Hepatocyte (in vitro differentiated cells): ENCODE results near the gene GRIK4.

Experiments
- CTCF ChIP-seq: fragments of 200-600 bp; sonication (generic); IDR thresholded peaks from 2 replicates; pipeline ENCODE4 v1.5.1; 2016; ENCODE audit warnings: antibody characterized with exemption, mild to moderate bottlenecking; ENCODE audit not compliant: poor library complexity
- EZH2 ChIP-seq: fragments of 200-600 bp; sonication (generic); IDR thresholded peaks from 2 replicates; pipeline ENCODE4 v1.6.1; 2016; ENCODE audit warnings: antibody characterized with exemption, mild to moderate bottlenecking, borderline replicate concordance
- EZH2phosphoT487 ChIP-seq: fragments of 200-600 bp; sonication (generic); IDR thresholded peaks from one replicate; pipeline ENCODE4 v1.6.1; 2018; ENCODE audit warnings: antibody characterized with exemption, mild to moderate bottlenecking, low read depth, moderate library complexity; ENCODE audit not compliant: unreplicated experiment, severe bottlenecking

GRCh38 chr11:120867531-120867930 is 356.0 kb downstream of the GRIK4 start:
- TF ChIP-seq CTCF (no peak), EZH2 (no peak), EZH2phosphoT487 (no peak)
